PC-9 (cell line): Measurements from ENCODE around the gene PTGR3. TPM values are rescaled to one million over a fixed set of nuclear protein-coding genes. Genes with fewer than 3 reads are reported as not detected.

Experiments
- BruUV-seq: library from RNA; stranded (reverse); fragments of 400-500 nt; replicated peaks from 2 replicates; lab custom pipeline; 2021; lab: Mats Ljungman, UMichigan
- CTCF ChIA-PET: fragments of 300-600 bp; sonication (Branson Sonifier 250); formaldehyde crosslinking; loops from one replicate; lab custom pipeline; 2022; ENCODE audit warnings: antibody characterized with exemption; lab: Charles Lee
- POLR2A ChIA-PET: fragments of 300-600 bp; sonication (Branson Sonifier 250); formaldehyde crosslinking; loops from one replicate; lab custom pipeline; 2022; ENCODE audit warnings: antibody characterized with exemption; ENCODE audit not compliant: unreplicated experiment; lab: Charles Lee
- DNase-seq, 2 experiments: peaks; one replicate each; pipeline versions ENCODE4 v3.0.0 to v3.0.0-alpha.2; 2015 to 2022; ENCODE audit warnings: mixed read lengths in 1 of 2
- H2AFZ ChIP-seq: fragments of 200-600 bp; sonication (generic); 2 replicates; pipeline ENCODE4 v1.8.1; 2017; ENCODE audit warnings: antibody characterized with exemption
- H3F3A ChIP-seq: fragments of 200-600 bp; sonication (generic); 2 replicates; pipeline ENCODE4 v1.8.1; 2017; ENCODE audit warnings: antibody characterized with exemption, mild to moderate bottlenecking, low read depth; ENCODE audit not compliant: insufficient read depth
- H3K27ac ChIP-seq: fragments of 200-600 bp; sonication (generic); 2 replicates; pipeline ENCODE4 v1.6.1; 2016; ENCODE audit warnings: mixed run types
- H3K27me3 ChIP-seq: fragments of 200-600 bp; sonication (generic); 2 replicates; pipeline ENCODE4 v1.6.1; 2016; ENCODE audit warnings: low read depth, mixed run types; ENCODE audit not compliant: insufficient read depth
- H3K36me3 ChIP-seq: fragments of 200-600 bp; sonication (generic); 2 replicates; pipeline ENCODE4 v1.6.1; 2016; ENCODE audit warnings: low read depth, mixed run types
- H3K4me1 ChIP-seq: fragments of 200-600 bp; sonication (generic); replicated peaks from 2 replicates; pipeline ENCODE4 v1.6.1; 2016; ENCODE audit warnings: mixed run types; ENCODE audit not compliant: insufficient read depth
- H3K4me2 ChIP-seq: fragments of 200-600 bp; sonication (generic); 2 replicates; pipeline ENCODE4 v1.6.1; 2017; ENCODE audit warnings: mixed run types
- H3K4me3 ChIP-seq: fragments of 200-600 bp; sonication (generic); 2 replicates; pipeline ENCODE4 v1.6.1; 2016; ENCODE audit warnings: mixed run types
- H3K79me2 ChIP-seq: fragments of 200-600 bp; sonication (generic); 2 replicates; pipeline ENCODE4 v1.6.1; 2017; ENCODE audit warnings: low read depth, mixed run types
- H3K9me2 ChIP-seq: fragments of 200-600 bp; sonication (generic); 2 replicates; pipeline ENCODE4 v1.8.1; 2017; ENCODE audit warnings: mild to moderate bottlenecking; ENCODE audit not compliant: insufficient read depth
- H3K9me3 ChIP-seq: fragments of 200-600 bp; sonication (generic); 2 replicates; pipeline ENCODE4 v1.8.1; 2016; ENCODE audit warnings: low read depth; ENCODE audit not compliant: insufficient read depth
- H4K20me1 ChIP-seq: fragments of 200-600 bp; sonication (generic); 2 replicates; pipeline ENCODE4 v1.8.1; 2017; ENCODE audit not compliant: insufficient read depth
- CTCF ChIP-seq: fragments of 200-600 bp; sonication (generic); conservative IDR thresholded peaks from 2 replicates; pipeline ENCODE4 v1.6.1; 2017; ENCODE audit warnings: mixed run types, antibody characterized with exemption, mild to moderate bottlenecking, moderate library complexity
- EZH2 ChIP-seq: fragments of 200-600 bp; sonication (generic); IDR thresholded peaks from 2 replicates; pipeline ENCODE4 v1.8.0; 2017; ENCODE audit warnings: antibody characterized with exemption, low read depth
- intact Hi-C: fragments of 100-400 bp; cut with micrococcal nuclease; formaldehyde crosslinking; loops from one replicate; pipeline ENCODE4 v1.10.0; 2022; ENCODE audit not compliant: unreplicated experiment
- total RNA-seq: library from RNA; stranded (reverse); gene quantifications from 2 replicates; pipeline ENCODE4 v1.2.3, GENCODE V29; 2021

PTGR3 gene
- total RNA-seq, 1 experiment from 2014 or later: 38.4 TPM

GRCh38 chr18:75161256-75162028 lies 47.5 kb downstream of the PTGR3 start:
- intact Hi-C loops: loop anchor here (10.0 kb wide), 1 partner anchor 507 kb away; no protein-coding TSS in a partner anchor
- Histone ChIP-seq H4K20me1 (no peaks in the 10 kb centered on the region), H3K4me2 (peak overlapping the region; percentile 64), H3K4me3 (no peak overlapping the region; the same call in 1 of the 2 replicates), H3K27me3 (peaks cover 88% of the 10 kb centered on the region), H2AFZ (no peak overlapping the region), H3F3A (no peaks in the 10 kb centered on the region), H3K79me2 (no peaks in the 10 kb centered on the region), H3K9me3 (0 out of 2 replicates have a peak, but pooled peaks cover 4% of the 10 kb centered on the region), H3K27ac (no peak overlapping the region), H3K36me3 (no peaks in the 10 kb centered on the region), H3K9me2 (no peaks in the 10 kb centered on the region), H3K4me1 (no peaks in the 10 kb centered on the region)
- DNase-seq: peak in 1 of 2 experiments; percentile 35
- no TSS peak for BruUV-seq
- POLR2A ChIA-PET: no interaction called here
- CTCF ChIA-PET: interaction anchor here (0.6 kb wide), 1 partner anchor 68 kb away, joined by 3 read pairs; no protein-coding TSS in a partner anchor
- TF ChIP-seq CTCF (no peak), EZH2 (no peak)

- no peak overlapping the region for H2AFZ ChIP-seq
- H3K9me2 ChIP-seq: no peaks in the 10 kb centered on the region
- intact Hi-C loops: loop anchor here (10.0 kb wide), 1 partner anchor 506 kb away; no protein-coding TSS in a partner anchor
- no peaks in the 10 kb centered on the region for H3K4me1 ChIP-seq
- no peak overlapping the region for H3K4me3 ChIP-seq
- H3K4me2 ChIP-seq: no peak overlapping the region
- H3F3A ChIP-seq: no peaks in the 10 kb centered on the region
- TF ChIP-seq EZH2: no peak
- no peaks in the 10 kb centered on the region for H4K20me1 ChIP-seq
- no peaks in the 10 kb centered on the region for H3K79me2 ChIP-seq
- ChIA-PET POLR2A (no interaction called here), CTCF (no interaction called here)
- H3K27ac ChIP-seq: no peak overlapping the region
- 0 out of 2 replicates have a peak, but pooled peaks cover 4% of the 10 kb centered on the region for H3K9me3 ChIP-seq
- H3K36me3 ChIP-seq: no peaks in the 10 kb centered on the region
- DNase-seq: no peak
- no TSS peak for BruUV-seq
- H3K27me3 ChIP-seq: peaks cover 90% of the 10 kb centered on the region
Observed at GRCh38 chr18:75160364-75160763, 48.6 kb downstream of the PTGR3 start.

GRCh38 chr18:75159646-75160356 lies 49.1 kb downstream of the PTGR3 start:
- ChIA-PET CTCF (no interaction called here), POLR2A (no interaction called here)
- Histone ChIP-seq H3K9me3 (0 out of 2 replicates have a peak, but pooled peaks cover 4% of the 10 kb centered on the region), H3K9me2 (no peaks in the 10 kb centered on the region), H3K27me3 (peaks cover 92% of the 10 kb centered on the region), H3K27ac (no peak overlapping the region), H3K79me2 (no peaks in the 10 kb centered on the region), H3F3A (no peaks in the 10 kb centered on the region), H2AFZ (no peak overlapping the region), H3K36me3 (no peaks in the 10 kb centered on the region), H3K4me1 (no peaks in the 10 kb centered on the region), H4K20me1 (no peaks in the 10 kb centered on the region), H3K4me2 (no peak overlapping the region), H3K4me3 (no peak overlapping the region)
- intact Hi-C loops: loop anchor here (10.0 kb wide), 1 partner anchor 505 kb away; no protein-coding TSS in a partner anchor
- BruUV-seq: no TSS peak
- no peak for TF ChIP-seq CTCF
- TF ChIP-seq EZH2: no peak
- DNase-seq: no peak
